Measurements from ENCODE around the gene SLX4IP. TPM values are rescaled to one million over a fixed set of nuclear protein-coding genes. Genes with fewer than 3 reads are reported as not detected.

Gene SLX4IP
- total RNA-seq, 1 experiment from 2014 or later: 5.4 TPM

DNA sequence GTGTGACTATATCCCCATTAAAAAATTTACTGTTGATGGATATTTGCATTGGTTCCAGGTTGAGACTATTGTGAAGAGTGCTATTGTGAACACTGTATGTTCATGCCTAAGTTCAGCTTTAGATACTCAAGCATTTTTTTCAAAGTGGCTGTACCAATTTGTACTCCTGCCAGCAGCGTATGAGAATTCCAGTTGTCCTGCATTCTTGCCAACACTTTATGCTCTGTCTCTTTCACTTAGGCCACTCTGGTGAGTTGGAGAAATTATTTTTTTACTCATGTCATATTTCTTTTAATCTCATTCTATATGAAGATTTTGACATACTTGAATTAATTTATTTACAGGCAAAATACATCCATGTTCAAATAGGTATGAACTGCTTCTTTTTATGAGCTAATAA, 162.5 kb downstream of the SLX4IP start:
- Mint-ChIP-seq H3K27me3 (ENCODE audit: unreplicated experiment) (no peaks in the 10 kb centered on the region), H3K36me3 (ENCODE audit: insufficient read depth, unreplicated experiment) (peaks cover 5% of the 10 kb centered on the region), H3K9me3 (ENCODE audit: low read depth, unreplicated experiment) (peaks cover 2% of the 10 kb centered on the region), H3K4me1 (ENCODE audit: low read depth, unreplicated experiment) (peaks cover 14% of the 10 kb centered on the region), H3K4me3 (ENCODE audit: low read depth, unreplicated experiment) (no peak overlapping the region), H3K27ac (ENCODE audit: unreplicated experiment) (no peak overlapping the region)
- intact Hi-C loops (cut with micrococcal nuclease; ENCODE audit: unreplicated experiment): no loop called here
- no peak for DNase-seq
- no TSS peak for BruUV-seq (replicated peaks)
- CTCF ChIA-PET: interaction anchor here (0.7 kb wide), 1 partner anchor 178 kb away, joined by 3 read pairs; no protein-coding TSS in a partner anchor
- TF ChIP-seq, protein P1, sequence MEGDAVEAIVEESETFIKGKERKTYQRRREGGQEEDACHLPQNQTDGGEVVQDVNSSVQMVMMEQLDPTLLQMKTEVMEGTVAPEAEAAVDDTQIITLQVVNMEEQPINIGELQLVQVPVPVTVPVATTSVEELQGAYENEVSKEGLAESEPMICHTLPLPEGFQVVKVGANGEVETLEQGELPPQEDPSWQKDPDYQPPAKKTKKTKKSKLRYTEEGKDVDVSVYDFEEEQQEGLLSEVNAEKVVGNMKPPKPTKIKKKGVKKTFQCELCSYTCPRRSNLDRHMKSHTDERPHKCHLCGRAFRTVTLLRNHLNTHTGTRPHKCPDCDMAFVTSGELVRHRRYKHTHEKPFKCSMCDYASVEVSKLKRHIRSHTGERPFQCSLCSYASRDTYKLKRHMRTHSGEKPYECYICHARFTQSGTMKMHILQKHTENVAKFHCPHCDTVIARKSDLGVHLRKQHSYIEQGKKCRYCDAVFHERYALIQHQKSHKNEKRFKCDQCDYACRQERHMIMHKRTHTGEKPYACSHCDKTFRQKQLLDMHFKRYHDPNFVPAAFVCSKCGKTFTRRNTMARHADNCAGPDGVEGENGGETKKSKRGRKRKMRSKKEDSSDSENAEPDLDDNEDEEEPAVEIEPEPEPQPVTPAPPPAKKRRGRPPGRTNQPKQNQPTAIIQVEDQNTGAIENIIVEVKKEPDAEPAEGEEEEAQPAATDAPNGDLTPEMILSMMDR (IDR thresholded peaks at IDR 0.05; ENCODE audit: unreplicated experiment): no peak

DNA sequence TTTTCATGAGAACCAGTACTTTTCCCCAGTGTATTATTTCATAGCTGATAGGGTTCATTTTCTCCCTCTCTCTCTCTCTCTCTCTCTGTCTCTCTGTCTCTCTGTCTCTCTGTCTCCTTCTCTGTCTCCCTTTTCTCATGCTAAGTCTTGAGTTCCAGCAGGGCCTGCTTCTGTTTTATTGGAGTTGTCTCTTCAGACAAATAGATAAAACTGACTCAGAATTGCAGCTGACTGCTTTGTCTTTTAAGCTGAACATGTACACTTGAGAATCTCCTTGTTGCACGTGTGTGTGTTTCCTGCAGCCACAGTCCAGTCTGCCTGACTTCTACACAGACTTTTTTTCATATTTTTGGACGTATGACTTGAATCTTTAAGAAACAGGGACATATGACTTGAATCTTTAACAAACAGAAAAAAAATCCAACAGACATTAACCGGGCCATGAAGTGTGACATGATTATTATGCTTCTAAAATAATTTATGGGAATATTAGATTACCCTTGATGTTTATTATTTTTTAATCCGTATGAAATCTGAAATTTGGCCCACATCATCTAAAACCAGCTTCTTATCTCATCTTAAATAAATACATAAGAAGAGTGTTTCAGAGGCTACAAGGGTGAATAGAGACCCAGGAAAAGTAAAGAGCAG, 167.2 kb downstream of the SLX4IP start:
- Mint-ChIP-seq H3K9me3 (ENCODE audit: low read depth, unreplicated experiment) (peaks cover 2% of the 10 kb centered on the region), H3K4me3 (ENCODE audit: low read depth, unreplicated experiment) (no peak overlapping the region), H3K36me3 (ENCODE audit: insufficient read depth, unreplicated experiment) (peaks cover 5% of the 10 kb centered on the region), H3K27me3 (ENCODE audit: unreplicated experiment) (no peaks in the 10 kb centered on the region), H3K4me1 (ENCODE audit: low read depth, unreplicated experiment) (peaks cover 21% of the 10 kb centered on the region), H3K27ac (ENCODE audit: unreplicated experiment) (no peak overlapping the region)
- intact Hi-C loops (cut with micrococcal nuclease; ENCODE audit: unreplicated experiment): no loop called here
- TF ChIP-seq, protein P1 (IDR thresholded peaks at IDR 0.05; ENCODE audit: unreplicated experiment): no peak
- CTCF ChIA-PET: no interaction called here
- DNase-seq: no peak
- BruUV-seq (replicated peaks): no TSS peak

DNA sequence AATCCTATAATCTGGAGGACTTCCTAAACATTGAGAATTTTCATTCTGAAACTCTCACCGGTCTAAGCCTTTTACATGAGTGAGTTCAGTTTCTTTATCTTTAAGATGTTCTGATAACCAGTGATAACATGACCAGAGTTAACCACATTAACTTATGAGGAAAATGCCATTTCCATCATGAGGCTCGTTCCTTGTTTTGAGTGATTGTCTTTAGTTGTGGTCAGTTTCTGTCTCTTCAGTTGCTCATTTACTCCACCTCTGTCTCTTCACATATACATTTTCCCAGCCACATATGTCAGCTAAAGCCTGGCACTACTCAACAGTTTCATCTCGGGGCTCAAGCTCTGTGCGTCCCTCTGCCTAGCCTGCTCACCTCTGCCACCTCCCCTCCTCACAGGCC, 168.3 kb downstream of the SLX4IP start:
- intact Hi-C loops (cut with micrococcal nuclease; ENCODE audit: unreplicated experiment): no loop called here
- peaks cover 5% of the 10 kb centered on the region for H3K36me3 Mint-ChIP-seq (ENCODE audit: insufficient read depth, unreplicated experiment)
- no peak for DNase-seq
- no TSS peak for BruUV-seq (replicated peaks)
- TF ChIP-seq, protein P1 (IDR thresholded peaks at IDR 0.05; ENCODE audit: unreplicated experiment): no peak
- H3K27ac Mint-ChIP-seq (ENCODE audit: unreplicated experiment): peak overlapping the region; percentile 16
- peaks cover 2% of the 10 kb centered on the region for H3K9me3 Mint-ChIP-seq (ENCODE audit: low read depth, unreplicated experiment)
- CTCF ChIA-PET: no interaction called here
- H3K27me3 Mint-ChIP-seq (ENCODE audit: unreplicated experiment): no peaks in the 10 kb centered on the region
- H3K4me3 Mint-ChIP-seq (ENCODE audit: low read depth, unreplicated experiment): no peak overlapping the region
- H3K4me1 Mint-ChIP-seq (ENCODE audit: low read depth, unreplicated experiment): peaks cover 21% of the 10 kb centered on the region

DNA sequence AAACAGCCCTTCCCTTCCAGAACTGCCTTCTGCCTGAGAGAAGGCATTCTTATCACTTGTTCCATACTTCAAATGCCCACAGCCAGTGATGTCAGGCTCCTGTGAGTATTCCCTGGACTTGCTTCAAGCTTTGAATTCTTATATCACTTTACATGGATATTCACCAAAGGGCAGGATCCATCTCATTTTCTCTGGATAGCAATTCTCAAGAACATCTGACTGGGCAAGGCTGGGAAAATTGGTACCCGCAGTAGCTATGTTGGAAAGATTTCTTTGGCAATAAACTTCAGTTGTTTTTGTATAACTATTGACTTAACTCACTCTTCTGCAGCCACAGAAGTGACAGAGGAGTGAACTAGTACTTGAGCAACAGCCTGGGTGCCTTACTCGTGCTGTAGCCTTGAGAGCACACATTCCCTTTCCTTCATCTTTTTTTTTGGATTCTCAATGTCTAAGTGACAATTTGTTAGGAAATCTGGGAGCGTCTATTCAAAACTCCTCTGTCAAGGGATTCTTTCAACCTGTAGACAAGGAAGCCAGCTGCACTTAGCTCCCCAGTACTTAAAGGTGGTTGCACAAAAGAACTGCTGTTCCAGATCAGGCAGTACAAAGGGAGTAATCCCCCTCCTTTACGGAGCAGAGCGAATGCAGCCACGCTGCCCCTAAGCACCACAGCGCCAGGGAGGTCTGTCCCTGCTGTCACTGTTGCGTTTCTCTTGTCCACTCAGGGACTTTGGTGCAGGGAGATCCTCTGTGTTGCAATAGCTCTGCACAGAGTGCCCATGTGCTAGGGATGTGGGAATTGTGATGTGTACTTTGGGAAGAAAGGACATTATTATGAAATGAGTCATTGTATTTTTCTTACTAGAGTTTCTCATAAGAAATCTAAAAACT, 169.1 kb downstream of the SLX4IP start:
- TF ChIP-seq, protein P1 (IDR thresholded peaks at IDR 0.05; ENCODE audit: unreplicated experiment): no peak
- peaks cover 5% of the 10 kb centered on the region for H3K36me3 Mint-ChIP-seq (ENCODE audit: insufficient read depth, unreplicated experiment)
- peaks cover 13% of the 10 kb centered on the region for H3K4me1 Mint-ChIP-seq (ENCODE audit: low read depth, unreplicated experiment)
- CTCF ChIA-PET: interaction anchor here (0.5 kb wide), 1 partner anchor 63 kb away, joined by 6 read pairs; no protein-coding TSS in a partner anchor
- H3K27me3 Mint-ChIP-seq (ENCODE audit: unreplicated experiment): no peaks in the 10 kb centered on the region
- DNase-seq: peak; percentile 23
- peaks cover 2% of the 10 kb centered on the region for H3K9me3 Mint-ChIP-seq (ENCODE audit: low read depth, unreplicated experiment)
- BruUV-seq (replicated peaks): no TSS peak
- no peak overlapping the region for H3K4me3 Mint-ChIP-seq (ENCODE audit: low read depth, unreplicated experiment)
- intact Hi-C loops (cut with micrococcal nuclease; ENCODE audit: unreplicated experiment): no loop called here
- H3K27ac Mint-ChIP-seq (ENCODE audit: unreplicated experiment): peak overlapping the region; percentile 16
